Measurements from ENCODE around the gene NR1I3.
"Not testable (repeated sequence)": the region's sequence is repeated elsewhere in the genome, so short reads cannot be mapped to it uniquely, and the experiment has no call there.

Gene NR1I3

DNA sequence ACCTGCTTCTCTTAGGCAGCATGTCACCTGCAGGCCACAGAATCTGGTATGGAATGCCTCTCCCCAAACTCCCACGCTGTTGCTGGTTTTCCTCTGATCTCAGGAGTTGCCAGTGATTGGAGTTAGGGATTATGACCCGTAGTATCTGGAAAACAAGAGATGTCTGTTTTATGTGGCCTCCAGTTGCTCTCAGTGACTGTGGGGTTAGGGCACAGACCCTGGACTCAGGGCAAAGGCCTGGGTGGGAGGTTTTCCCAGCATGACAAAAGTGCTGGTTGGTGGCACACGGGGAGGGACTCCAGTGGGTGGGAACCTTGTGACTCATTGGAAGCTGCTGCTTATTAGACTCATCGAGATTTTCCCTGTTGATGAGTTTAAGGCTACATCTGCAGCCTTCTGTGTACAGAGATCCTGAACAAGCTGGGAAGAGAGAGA lies at the start of gene NR1I3:
TSS of gene NR1I3 (minus strand) at position 165 of the 435 bp plus-strand sequence. CDS start 1,638 bp downstream, outside the sequence.
- DNase-seq: no peak

GRCh38 chr1:161287482-161288054 lies 49.6 kb upstream of the NR1I3 start:
- no peak for DNase-seq

DNA sequence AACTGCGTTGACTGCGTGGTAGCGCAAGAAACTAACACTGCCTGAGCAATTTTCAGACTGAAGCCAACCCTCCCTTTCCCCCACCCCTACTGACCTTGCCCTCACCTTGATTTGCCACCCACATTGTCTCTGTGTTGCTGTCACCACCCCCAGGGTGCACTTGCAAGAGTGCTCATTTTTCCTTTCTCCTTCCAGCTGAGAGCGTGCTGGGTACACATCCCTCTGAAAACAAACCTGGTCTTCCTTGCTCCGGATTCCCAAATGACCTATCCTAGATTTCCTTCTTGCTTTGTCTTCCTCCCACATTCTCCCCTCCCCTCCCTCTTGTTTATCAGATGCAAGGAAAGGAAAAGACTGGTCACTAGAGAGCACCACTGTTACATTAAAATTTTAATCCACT lies 47.5 kb upstream of the NR1I3 start:
- DNase-seq: no peak

GRCh38 chr1:161285113-161285512 lies 47.1 kb upstream of the NR1I3 start:
- DNase-seq: no peak

DNA sequence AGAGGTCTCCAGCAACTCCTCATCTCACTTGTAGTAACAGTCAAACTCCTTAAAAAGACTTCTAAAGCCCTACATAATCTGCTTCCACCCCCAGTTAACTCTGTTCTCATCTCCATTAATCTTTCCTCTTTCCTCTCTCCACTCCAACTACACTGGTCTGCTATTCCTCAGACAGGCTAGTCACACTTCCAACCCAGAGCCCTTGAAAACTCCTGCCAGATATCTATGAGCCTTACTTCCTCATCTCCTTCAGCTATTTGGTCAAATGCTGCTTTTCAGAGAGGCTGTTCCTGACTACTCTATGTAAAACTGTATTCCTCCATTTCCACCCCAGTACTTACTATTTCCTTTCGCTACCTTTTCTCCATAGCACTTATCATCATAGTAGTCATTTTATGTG lies 45.0 kb upstream of the NR1I3 start:
- no peak for DNase-seq

DNA sequence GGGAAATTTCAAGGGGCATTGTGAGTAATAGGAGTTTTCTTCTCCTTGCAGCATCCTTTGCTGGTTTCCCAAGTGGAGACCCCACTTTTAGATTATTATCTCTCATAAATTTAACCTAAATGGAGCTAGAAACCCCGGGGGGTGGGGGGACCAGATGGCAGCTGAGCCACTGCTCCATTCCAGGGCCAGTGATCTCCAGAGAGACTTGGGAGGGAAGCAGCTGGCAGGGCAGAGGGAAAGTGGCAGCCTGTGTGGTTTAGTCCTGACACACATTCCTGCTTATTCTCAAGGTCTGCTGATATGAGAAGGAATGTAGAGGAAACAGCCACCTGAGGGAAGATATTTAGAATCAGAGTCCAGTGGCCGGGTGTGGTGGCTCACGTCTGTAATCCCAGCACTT lies 36.9 kb upstream of the NR1I3 start:
- DNase-seq: no peak

GRCh38 chr1:161273402-161273801 lies 35.4 kb upstream of the NR1I3 start:
- DNase-seq: no peak

- no peak for DNase-seq
Measured at GRCh38 chr1:161267321-161267720, 29.3 kb upstream of the NR1I3 start.

- no peak for DNase-seq
Measured at GRCh38 chr1:161266836-161267235, 28.8 kb upstream of the NR1I3 start.

DNA sequence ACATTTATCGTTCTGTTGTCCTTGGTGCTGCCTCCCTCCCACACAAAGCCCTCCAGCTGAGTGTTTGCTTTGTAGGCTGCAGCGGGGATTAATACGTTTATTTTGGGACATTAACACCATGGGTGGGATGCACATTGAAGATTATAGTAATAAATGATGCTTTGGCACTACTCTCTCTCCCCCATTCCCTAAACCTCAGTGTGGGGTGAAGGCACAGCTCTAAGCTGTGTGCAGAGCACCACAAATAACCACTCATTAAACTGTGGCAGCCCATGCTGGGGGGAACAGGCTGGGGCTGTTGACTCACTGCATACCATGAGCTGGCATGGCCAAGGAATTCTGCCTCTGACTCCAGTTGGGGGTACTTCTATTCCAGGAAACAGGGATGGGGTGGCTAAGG lies 28.2 kb upstream of the NR1I3 start:
- DNase-seq: no peak

- no peak for DNase-seq
Measured at GRCh38 chr1:161265305-161265704, 27.3 kb upstream of the NR1I3 start.

GRCh38 chr1:161261261-161262235 lies 23.5 kb upstream of the NR1I3 start:
- DNase-seq: no peak

DNA sequence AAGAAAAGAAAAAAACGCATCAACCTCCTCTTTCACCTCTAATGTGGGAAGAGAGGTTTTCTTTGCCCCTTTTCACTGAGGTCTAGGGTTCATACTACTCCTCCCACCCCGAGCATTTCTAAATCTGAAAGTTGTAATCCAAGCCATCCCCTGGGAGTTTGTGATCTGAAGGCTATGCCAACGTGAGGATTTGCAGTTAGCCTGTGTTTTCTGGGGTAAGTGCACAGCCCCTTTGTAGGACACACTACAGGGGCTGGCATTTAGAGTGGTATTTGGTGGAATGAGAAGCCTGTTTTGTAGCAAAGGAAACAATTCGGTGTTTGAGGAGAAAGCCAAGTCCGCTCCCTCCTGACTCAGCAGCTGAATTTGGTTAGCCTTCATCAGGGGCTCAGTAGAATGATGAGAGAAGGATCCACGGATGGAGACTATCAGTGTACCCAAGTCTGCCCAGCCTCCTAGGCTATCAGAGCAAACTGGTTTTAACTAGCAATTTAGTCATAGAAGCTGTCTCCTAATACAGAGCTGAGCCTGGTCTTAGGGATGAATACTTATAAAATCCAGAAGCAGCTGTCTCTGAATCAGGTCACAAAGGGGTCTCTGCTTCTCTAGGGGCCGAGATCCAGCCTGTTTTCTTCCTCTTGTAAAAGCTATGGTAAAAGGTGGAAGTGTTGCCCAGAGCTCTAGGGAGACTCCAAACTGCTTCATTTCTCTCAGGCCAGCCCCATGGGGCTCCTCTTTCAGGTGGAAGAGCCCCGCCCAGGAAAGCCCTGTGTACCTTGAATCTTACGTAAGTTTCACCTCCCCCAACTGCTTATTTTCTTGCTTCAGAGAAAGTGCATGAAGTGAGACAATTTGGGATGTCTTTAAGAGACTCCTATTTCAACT lies 22.6 kb upstream of the NR1I3 start:
- no peak for DNase-seq

- DNase-seq: no peak
Measured at GRCh38 chr1:161259765-161260164, 21.8 kb upstream of the NR1I3 start.

DNA sequence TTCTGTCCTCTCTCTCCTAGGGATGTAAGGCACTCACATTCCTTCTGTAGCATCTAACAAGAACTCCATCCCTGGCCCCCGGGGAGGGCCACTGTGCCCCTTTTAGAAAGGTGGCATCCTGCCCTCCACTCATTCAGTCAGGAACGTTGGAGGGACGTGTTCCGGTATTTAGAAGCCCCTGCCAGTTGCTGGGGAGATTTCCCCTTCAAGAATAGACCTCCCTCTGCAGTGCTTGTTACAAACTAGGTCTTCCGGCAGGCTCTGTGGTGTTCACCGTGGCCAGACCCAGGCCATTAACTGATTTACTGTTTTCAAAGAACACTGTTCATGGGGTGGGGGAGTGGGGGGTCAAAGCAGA lies 21.3 kb upstream of the NR1I3 start:
- DNase-seq: no peak

DNA sequence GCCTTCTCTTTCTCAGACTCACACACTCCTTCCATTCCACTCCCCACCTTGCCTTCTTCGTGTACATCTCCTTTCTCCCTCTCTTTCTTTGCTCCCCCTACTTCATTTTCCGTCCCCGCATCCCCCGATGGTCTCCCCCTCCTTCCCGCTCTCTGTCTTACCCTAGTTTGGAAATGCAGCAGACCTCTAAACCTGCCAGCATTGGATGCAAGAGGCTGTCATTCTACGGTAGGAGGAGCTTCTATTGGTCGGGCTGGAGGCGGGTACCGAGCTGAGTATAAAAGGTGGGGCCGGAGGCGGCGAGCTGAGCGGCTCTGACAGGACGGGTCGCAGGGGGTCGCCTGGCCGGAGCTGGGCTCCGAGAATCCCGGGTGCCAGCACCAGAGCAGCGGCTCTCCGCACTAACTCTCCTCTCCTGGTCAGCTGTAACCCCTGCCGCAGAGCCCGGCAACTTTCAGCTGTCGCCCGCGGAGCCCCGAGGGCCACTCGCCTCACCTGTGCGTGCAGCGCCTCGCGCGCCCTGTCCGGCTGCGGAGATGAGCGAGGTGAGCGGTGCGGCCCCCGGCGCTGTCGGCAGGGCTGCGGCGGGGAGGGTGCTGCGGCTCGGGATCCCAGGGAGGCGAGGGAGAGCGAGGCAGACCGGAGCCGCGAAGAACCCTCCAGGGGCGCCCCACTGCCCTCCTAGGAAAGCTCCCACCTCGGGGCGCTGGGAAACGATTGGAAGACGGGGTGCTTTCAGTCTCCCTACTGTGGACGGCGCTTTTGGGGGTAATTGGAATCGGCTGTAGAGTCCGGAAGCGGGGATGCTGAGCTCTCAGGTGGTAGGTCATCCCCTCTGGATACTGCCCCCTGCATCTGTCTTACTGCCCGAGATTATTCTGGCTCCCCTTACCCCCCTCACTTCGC lies 20.7 kb upstream of the NR1I3 start, which contains the start of gene PCP4L1:
TSS of gene PCP4L1 (plus strand) at position 307 of the 906 bp plus-strand sequence. CDS start at position 537, 230 bp downstream.
- peak; percentile 92 for DNase-seq

DNA sequence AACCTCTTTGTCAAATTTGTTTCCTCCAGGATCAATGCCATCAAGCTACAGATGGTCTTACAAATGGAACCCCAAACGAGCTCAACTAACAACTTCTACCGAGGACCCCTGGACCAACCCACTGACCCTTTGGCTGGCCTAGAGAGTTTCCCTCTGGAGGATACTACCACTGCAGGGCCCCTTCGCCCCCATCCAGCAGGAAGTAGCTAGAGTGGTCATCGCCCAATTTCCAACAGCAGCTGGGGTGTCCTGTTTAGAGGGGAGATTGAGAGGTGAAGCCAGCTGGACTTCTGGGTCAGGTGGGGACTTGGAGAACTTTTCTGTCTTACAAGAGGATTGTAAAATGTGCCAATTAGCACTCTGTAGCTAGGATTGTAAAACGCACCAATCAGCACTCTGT lies 19.1 kb upstream of the NR1I3 start:
- DNase-seq: not testable (repeated sequence)

DNA sequence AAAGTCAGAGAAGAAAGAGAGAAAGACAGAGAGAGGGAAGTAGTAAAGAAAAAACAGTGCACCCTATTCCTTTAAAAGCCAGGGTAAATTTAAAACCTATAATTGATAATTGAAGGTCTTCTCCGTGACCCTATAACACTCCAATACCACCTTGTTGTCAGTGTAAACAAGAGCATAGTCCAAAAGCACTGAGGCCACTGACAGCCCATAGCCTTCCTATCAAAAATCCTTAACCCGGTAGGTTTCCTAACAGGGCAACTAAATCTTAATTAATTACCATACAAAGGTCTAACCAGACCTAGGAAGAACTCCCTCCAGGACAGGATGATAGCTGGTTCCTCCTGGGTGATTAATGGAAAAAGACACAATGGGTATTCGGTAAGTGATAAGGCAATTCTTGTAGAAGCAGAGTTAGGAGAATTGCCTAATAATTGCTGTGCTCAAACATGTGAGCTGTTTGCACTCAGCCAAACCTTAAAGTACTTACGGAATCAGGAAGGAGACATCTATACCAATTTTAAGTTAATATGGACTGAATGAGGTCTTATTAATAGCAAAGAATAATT lies 18.0 kb upstream of the NR1I3 start:
- DNase-seq: not testable (repeated sequence)

DNA sequence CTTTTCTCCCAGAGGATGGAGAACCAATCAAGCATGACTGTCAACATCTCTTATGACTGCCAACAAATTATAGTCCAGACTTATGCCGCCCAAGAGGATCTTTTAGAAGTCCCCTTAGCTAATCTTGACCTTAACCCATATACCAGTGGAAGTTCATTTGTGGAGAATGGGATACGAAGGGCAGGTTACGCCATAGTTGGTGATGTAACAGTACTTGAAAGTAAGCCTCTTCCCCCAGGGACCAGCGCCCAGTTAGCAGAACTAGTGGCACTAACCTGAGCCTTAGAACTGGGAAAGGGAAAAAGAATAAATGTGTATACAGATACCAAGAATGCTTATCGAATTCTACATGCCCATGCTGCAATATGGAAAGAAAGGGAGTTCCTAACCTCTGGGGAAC lies 17.3 kb upstream of the NR1I3 start:
- not testable (repeated sequence) for DNase-seq

DNA sequence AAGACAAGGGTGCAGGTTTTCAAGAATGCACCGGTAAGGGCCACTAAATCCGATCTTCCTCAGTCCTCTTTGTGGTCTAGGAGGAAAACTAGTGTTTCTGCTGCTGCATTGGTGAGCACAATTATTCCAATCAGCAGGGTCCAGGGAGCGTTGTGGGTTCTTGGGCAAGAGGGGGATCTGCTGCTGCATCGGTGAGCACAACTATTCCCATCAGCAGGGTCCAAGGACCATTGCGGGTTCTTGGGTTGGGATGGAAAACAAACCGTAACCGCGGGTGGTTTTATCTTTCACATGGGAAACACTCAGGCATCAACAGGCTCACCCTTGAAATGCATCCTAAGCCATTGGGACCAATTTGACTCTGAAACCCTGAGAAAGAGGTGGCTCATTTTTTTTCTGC lies 13.6 kb upstream of the NR1I3 start:
- DNase-seq: no peak

- DNase-seq: no peak
Measured at GRCh38 chr1:161250829-161251228, 12.8 kb upstream of the NR1I3 start.

DNA sequence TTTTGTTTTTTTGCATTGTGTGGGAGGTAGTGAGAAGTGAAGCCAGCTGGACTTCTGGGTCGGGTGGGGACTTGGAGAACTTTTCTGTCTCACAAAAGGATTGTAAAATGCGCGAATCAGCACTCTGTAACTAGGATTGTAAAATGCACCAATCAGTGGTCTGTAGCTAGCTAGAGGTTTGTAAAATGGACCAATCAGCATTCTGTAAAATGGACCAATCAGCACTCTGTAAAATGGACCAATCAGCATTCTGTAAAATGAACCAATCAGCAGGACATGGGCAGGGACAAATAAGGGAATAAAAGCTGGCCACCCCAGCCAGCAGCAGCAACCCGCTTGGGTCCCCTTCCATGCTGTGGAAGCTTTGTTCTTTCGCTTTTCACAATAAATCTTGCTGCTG lies 12.1 kb upstream of the NR1I3 start:
- DNase-seq: not testable (repeated sequence)

Measured in NCI-H526 treated with DMSO at 0.1 percent for 48 hours (cell line).